CD4-positive, alpha-beta T cell treated with Interleukin-10 for 1 hour (primary cell): Measurements from ENCODE around the gene KIFC1.

Experiments used
- DNase-seq: peaks from one replicate; pipeline ENCODE4 v3.0.0-alpha.2; 2020

Gene KIFC1

DNA sequence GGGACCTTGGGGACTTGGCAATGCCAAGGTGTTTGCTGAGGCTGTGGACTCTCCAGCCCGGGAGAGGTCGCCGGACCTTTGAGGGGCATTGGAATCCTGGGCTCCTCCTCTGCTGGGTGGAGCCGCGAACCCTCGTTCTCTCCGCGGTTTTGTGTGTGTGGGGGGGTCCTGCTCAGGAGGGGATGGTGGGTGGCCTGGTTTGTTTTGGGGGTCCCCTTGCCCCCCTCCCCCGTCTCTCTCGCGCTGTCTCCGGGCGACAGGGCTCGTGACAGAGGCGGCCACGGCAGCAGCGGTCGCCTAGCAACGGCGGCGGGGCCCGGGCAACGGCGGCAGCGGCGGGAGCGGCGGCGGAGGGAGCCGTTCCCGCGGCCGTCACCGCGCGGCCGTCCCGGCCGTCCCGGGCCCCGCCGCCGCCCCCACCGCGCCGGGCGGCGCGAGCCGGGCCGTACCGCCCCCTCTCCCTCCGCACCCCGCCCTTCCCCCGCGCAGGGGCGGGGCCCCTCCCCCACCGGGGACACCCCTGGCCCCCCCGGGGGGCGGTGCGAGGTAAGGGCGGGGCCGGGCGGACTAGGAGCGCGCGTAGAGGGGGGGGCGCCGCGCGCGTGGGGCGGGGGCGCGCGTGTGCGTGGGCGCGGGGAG lies 36.1 kb downstream of the KIFC1 start:
- DNase-seq: peak; percentile 81

DNA sequence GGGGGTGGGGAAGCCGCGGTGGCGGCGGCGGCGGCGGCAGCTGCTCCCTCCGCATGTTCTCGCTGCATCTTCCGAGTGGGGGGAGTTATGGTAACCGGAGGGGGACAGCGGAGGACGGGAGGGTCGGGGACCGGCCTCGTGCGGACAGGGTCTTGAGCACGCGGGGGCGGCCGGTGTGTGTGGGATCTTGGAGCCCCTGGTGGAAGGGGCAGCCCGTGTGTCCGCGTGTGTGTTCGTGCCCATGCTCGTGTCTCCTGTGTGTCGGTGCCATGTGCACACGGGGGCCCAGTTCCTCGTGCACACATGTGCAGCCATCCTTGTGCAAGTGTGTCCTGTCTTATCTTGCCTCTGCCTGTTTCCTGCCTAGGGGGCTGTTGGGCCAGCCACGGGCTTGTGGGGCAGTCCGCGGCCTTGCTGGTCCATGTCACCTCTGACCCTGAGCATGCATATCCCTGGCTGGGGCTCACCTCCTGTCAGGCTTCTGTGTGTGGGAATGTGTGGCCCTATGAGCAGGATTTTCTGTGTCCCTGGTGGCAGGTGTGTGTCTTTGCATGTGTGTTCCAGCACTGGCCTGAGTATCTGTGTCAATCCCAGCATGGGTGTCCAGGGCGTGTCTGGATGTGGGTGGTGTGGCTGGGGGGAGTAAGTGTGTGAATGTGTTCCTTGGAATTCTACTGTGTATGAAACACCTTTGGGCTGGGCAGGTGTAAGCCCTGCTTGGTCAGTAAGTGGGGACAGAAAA lies 36.8 kb downstream of the KIFC1 start:
- DNase-seq: peak; percentile 46

DNA sequence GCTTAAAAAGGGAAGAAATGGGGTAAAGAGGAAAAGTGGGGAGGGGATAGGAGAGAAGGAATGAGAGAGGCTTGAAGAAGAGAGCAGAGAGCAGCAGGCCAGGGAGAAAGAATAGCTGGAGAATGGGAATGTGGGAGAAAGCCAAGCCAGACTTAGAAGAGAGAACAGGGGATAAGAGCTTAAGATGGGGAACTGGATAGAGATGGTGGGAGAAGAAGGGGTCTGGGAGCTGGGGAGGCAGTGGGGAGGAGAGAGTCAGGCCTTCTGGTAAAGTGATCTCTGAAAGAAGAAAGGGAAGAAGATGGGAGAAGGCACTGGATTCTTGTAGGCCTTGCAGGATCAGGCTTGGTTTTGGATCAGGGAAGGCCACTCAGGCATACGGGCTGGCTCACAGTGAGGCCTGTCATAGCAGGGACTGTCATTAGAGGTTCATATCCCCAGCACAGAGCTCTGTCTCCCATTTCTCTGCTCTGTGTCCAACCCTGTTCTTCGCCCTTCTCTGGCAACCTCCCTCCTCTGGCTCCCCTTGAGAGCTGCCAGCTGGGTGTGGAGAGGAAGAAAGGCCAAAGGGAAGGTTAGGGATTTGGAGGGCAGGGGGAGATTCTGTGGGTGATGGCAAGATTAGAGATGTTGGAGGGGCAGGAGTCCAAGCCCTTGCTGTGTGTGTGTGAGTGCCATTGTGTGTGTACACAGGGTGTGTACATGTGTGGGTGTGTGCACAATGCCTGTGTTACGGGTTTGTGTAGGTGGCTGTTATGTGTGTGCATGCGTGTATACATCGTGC lies 37.5 kb downstream of the KIFC1 start:
- DNase-seq: peak; percentile 18

DNA sequence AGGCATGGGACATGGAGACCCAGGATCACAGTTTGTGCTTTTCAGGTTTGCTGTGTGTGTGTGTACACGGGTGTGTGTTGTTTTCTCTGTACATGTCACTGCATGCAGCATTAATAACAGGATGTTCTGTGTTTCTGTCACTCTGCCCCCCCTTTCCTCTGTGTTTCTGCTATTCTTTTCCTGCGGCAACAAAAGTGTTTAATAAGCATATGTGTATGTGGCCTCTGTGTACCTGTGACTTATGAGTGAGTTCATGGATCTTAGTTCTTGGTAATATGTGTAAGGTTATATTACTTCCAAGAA lies 38.1 kb downstream of the KIFC1 start:
- DNase-seq: peak; percentile 61

DNA sequence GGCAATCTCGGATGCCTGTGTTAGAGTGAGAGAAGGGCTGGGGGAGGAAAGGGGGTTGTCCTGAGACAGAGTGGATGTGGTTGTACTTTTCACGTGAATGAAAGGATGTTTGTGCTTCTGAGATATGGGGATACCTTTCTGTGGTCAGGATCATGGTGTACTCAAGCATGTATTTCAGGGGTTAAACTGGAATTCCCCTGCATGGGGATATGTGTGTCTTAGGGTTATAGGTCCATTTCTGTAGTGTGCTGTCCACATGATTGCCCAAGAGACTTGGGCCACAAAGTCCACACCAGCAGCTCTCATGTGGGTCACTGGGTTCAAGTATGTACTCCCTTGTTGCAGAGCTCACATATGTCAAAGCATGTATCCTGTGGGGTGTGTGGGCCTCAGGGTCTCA lies 38.7 kb downstream of the KIFC1 start:
- peak; percentile 52 for DNase-seq

DNA sequence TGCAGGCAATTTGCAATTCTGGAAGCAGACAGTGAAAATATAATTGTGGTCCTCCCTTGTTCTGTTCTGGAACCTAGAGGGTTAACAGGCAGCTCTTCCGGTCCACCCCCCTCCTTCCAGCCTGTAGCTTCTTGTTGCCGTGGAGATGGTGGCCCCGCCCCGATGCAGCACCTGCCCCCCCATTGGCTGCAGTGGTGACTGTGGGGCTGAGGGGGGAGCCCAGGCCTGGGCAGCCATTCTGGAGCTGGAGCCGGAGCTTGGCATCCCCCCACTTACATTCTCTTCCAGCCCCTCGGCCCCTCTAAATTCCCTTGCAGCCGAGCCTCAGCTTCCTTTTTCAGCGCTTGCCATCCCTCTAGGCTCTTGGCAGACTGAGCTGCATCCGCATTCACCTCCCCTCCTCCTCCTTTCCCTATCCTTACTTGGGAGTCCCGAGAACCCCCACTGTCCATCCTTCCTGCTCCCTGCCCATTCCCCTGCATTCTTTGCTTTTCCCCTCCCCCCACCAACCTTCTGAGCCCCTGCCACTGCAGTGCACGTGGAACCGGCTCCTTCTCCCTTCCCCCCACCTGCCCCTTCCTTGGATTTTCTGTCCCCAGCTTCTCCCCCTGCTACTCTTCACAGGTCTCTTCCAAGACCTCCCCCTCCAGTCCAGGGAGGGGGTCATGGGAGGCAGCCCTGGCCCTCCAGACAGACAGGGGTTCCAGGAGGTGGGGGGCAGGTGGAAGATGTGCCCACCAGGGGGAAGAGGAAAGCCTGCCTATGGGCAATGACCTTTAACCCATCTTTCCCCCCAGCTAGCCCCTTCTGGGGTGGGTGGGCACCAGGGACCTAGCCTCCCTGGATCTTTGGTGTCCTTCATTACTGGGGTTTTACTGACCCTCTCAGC lies 39.6 kb downstream of the KIFC1 start:
- DNase-seq: peak; percentile 90

DNA sequence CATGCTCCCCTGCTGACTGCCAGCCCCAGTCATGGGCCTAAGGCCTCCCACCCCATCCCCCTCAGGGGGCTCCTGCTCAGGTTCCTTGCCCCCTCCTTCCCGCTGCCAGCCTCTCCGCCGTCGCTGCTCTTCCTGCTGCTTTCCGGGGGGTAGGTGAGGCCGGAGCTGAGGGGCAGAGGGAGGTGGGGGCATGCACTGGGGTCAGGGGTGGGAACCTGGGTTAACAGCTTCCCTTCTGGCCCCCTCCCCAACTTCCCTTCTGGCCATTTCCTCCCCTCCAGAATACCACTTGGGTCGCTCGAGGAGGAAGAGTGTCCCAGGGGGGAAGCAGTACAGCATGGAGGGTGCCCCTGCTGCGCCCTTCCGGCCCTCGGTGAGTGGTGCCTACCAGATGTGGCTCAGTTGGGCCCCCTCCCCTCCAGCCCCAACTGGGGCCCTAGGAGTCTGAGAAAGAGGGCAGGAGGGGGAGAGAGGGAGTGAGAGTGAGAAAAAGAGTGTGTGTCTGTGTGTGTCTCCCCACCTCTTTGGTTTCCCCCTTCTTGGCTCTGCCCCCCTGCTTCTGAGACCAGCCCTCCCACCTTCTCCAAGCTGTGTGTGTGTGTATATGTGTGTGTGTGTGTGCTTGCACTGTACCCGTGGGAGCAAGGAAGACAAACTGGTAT lies 40.4 kb downstream of the KIFC1 start:
- peak; percentile 16 for DNase-seq

DNA sequence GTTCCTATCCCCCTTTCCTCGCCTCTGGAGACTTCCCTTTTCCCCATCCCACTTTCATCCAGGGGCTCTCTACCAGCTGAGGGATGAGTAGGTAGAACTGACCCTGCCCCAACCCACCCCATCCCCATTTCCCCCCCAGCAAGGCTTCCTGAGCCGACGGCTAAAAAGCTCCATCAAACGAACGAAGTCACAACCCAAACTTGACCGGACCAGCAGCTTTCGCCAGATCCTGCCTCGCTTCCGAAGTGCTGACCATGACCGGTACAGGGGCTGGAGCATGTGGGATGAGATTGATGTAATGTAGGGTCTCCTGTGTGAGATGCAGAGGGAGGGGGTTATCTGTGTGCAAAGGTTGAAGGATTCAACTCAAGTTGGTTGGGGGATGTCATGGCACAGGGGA lies 40.9 kb downstream of the KIFC1 start:
- no peak for DNase-seq

DNA sequence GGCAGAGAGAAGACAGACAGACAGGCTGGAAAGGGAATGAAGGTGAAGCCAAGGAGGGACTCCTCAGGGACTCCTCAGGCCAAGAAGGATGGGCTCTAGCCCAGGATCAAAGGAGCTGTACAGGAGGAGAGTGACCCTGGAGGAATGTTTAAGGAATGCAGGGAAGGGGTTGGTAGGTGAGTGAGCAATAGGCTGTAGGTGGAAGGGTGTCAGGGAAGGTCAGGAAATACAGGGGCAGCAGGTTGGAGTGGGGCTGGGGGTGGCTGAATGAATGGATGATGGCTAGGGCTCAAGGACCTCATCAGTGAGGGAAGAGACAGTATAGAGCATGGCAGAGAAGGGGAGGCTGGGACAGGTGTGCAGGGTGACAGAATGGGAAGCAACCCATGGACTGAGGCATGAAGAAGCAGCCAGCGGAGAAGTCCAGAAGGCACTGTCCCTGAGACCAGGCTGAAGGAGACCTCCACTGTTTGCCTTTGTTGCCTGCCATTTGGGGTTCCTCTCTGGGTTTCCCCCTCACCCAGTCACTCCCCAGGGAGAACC lies 41.4 kb downstream of the KIFC1 start:
- no peak for DNase-seq

DNA sequence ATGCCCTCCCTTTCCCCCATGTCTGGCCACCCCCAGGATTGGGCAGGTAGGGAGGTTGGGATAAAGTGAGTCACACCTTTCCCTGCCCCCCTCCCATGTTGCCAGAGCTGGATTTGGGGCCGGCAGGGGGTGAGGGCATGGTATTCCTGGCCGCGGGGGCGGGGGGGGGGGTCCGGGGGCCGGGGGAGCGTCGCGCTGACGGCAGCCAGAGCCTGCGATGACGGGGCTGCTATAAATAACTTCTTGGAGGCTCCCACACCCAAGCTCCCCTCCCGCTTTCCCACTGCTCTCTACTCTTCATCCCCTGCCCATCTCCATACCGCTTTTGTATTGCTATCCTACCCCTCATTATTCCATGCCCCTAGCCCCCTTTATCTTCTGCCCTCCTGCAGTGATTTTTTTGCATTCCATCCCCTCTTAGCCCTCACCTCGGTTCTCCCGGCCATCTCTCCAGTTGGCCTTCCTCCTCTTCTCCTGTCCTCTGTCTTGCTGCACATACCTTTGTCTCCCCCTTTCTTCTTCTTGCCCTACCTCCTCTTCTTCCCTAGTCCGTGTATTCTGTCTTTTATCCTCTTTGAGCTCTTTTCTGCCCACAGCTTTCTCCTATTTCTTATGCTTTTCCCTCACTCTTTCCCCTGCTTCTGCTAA lies 42.0 kb downstream of the KIFC1 start:
- no peak for DNase-seq

DNA sequence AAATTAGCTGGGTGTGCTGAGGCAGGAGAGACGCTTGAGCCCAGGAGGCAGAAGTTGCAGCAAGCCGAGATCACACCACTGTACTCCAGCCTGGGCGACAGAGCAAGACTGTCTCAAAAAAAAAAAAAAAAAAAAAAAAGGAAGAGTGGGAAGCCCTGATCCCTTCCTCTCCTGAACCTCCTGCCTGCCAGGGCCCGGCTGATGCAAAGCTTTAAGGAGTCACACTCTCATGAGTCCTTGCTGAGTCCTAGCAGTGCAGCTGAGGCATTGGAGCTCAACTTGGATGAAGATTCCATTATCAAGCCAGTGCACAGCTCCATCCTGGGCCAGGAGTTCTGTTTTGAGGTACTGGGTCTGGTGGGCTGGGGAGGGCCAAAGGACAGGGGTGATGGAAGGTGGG lies 43.3 kb downstream of the KIFC1 start:
- DNase-seq: no peak

DNA sequence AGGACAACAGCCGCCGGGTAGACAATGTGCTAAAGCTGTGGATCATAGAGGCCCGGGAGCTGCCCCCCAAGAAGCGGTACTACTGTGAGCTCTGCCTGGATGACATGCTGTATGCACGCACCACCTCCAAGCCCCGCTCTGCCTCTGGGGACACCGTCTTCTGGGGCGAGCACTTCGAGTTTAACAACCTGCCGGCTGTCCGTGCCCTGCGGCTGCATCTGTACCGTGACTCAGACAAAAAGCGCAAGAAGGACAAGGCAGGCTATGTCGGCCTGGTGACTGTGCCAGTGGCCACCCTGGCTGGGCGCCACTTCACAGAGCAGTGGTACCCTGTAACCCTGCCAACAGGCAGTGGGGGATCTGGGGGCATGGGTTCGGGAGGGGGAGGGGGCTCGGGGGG lies 46.0 kb downstream of the KIFC1 start:
- no peak for DNase-seq

DNA sequence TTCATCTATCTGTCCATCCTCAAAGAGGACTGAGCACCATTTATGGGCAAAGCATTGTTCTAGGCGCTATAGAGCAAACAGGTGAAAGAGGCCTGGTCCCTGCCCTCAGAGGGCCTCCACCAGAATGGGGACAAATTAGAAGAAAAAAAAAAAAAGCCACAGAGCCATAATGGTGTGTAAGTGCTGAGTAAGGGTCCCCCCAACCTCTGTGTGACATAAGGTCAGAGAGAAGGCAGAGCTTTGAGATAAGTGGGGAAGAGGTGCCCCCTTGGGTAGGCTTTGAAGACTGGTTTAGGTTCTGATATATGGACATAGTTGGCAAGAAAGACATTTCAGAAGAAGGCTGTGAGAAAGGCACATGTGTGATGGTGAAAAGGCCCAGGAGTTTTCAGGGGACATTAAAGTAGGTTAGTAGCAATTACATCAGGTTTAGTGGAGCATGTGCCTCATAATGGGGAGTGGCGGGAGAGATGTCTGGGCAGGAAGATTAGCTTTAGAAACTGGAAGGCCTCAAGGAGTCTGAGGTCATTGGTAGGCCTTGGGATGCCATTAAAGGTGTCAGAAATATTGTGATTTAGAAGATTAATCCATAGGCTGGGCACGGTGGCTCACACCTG lies 47.5 kb downstream of the KIFC1 start:
- no peak for DNase-seq

DNA sequence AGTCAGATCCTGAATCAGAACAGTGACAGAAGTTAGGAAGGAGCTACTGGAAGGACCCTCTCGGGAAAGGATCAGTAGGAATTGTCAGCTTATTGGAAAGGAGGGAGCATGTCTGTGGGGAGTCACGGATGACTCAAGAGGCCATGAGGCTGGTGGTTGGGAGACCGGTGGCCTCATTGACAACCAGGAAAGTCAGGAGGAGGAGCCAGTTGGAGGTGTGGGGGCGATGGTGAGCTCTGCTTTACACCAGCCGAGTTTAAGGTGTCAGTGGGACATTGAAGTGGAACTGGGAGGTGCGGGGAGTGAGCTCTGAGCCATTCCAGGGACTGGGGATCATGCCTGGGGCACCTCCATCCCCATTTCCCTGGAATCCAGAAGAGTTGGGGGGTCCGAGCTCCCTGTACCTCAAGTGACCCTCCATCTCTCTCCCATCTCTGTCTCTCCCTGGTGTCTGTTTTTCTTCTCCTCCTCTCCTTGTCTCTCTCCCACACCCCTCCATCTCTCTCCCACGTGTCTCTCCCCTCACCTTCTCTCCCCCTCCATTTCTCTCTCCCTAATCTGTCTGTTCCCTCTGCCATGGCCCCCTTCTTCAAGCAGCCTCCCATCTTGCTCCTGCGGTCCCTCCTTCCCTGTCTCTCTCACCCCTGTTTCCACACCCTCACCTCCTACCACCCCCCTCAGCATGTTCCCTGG lies 48.5 kb downstream of the KIFC1 start:
- no peak for DNase-seq

DNA sequence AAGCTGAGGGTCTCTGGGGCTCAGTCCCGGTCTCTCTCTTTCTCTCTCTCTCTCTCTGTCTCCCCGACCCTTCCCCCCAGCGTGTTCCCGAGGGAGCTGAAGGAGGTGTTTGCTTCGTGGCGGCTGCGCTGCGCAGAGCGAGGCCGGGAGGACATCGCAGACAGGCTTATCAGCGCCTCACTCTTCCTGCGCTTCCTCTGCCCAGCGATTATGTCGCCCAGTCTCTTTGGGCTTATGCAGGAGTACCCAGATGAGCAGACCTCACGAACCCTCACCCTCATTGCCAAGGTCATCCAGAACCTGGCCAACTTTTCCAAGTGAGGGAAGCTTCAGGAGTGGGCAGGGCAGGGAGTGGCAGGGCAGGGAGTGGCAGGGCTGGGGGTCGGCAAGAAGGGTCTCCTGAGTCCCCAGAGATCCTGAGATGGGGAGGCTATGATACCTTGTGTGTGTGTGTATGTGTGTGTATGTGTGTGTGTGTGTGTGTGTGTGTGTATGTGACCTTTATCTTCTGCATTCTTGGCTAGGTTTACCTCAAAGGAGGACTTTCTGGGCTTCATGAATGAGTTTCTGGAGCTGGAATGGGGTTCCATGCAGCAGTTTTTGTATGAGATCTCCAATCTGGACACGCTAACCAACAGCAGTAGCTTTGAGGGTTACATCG lies 49.2 kb downstream of the KIFC1 start:
- DNase-seq: no peak

DNA sequence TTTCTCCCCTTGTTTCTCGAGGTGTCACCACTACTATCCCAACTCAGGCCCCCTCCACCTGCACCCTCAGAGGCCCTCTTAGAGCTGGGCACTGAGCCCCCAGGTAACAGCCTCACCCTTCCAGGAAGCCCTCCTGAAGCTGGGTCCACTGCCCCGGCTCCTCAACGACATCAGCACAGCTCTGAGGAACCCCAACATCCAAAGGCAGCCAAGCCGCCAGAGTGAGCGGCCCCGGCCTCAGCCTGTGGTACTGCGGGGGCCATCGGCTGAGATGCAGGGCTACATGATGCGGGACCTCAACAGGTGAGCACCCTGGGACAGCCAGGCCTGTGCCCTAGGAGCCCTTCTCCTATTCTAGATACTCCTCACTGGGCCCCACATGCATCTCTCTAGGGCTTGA lies 49.8 kb downstream of the KIFC1 start:
- DNase-seq: no peak

DNA sequence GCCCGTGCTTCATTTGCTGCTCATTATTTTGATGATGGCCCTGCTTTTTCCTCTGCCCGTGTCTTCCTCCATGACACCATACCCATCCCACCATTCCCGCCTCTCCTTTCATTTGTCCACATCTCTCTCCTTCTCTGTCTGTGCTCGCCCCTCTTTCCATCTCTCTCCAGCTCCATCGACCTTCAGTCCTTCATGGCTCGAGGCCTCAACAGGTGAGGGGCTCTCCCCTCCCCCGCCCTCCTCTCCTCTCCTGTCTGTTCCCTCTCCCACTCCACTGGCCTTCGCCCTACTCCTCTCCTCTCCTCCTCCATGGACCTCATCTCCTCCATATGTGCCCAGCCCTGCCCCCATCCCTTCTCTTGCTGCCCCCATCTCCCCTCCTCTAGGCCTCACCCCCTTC lies 50.7 kb downstream of the KIFC1 start:
- no peak for DNase-seq

DNA sequence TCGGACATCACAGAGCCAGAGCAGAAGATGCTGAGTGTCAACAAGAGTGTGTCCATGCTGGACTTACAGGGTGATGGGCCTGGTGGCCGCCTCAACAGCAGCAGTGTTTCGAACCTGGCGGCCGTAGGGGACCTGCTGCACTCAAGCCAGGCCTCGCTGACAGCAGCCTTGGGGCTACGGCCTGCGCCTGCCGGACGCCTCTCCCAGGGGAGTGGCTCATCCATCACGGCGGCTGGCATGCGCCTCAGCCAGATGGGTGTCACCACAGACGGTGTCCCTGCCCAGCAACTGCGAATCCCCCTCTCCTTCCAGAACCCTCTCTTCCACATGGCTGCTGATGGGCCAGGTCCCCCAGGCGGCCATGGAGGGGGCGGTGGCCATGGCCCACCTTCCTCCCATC lies 51.4 kb downstream of the KIFC1 start:
- DNase-seq: no peak

DNA sequence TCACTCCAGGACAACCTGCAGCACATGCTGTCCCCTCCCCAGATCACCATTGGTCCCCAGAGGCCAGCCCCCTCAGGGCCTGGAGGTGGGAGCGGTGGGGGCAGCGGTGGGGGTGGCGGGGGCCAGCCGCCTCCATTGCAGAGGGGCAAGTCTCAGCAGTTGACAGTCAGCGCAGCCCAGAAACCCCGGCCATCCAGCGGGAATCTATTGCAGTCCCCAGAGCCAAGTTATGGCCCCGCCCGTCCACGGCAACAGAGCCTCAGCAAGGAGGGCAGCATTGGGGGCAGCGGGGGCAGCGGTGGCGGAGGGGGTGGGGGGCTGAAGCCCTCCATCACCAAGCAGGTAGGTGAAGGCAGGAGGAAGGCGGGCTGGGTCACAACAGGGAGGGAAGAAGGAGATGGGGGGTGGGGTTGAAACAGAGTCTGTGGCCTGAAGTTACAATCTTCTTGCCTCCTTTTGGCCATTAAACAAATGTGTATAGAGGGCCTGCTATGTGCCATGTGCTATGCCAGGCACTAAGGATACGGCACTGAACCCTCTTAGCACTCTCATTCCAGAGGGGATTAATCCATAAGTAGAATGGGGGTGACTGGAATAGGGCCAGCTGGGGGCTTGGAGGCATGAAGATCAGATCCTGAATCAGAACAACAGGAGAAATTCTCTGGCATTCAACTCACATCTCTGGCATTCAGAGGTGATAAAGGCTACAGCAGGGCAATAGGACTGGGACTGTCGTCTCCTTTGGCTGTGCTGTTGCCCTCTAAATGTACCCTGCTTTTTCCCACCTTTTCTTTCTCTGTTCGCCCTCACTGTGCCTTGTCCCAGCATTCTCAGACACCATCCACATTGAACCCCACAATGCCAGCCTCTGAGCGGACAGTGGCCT lies 52.2 kb downstream of the KIFC1 start:
- DNase-seq: no peak
